Measurements from ENCODE around the gene DRICH1. TPM values are rescaled to one million over a fixed set of nuclear protein-coding genes. Genes with fewer than 3 reads are reported as not detected.
"Not testable (repeated sequence)": the region's sequence is repeated elsewhere in the genome, so short reads cannot be mapped to it uniquely, and the experiment has no call there.

Gene DRICH1
- total and polyA plus RNA-seq, 2 experiments from 2014 or later = not detected

DNA sequence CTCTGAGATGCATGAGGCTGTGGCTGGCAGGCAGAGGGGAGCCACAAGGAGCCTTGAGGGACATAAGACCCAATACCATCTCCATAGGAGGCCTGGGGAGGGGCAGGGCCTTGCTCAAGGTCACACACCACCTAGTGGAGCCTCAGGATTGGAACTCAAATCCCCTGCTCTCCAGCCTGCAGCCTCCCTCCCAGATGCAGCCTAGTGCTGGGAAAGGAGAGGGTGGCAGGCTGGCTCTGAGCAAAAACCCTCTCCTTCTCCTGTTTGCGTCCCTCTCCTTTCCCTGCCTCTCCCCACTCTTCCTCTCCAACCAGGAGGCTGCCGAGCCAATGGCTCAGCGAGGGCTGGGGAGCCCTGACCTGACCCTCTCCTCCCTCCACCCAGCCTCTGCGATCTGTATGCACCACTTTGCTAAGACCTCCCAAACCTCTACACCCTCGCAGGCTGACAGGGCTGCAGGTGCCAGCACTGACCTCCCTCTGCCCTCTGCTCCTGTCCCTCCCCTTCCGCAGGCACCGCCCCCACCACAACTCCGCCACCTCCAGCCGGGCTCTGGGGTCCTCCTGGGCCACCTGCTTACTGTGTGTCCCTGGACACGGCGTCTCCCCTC is 66.7 kb downstream of the DRICH1 start:
- Histone ChIP-seq H3K9me3 (ENCODE audit: low read depth) (no peaks in the 10 kb centered on the region), H4K20me1 (ENCODE audit: insufficient read depth, poor library complexity, severe bottlenecking) (no peaks in the 10 kb centered on the region), H3K27ac (no peak overlapping the region), H3K4me3 (peak overlapping the region; percentile 62), H2AFZ (peak overlapping the region; percentile 80), H3K79me2 (no peaks in the 10 kb centered on the region), H3K4me1 (ENCODE audit: insufficient read depth) (peaks cover 9% of the 10 kb centered on the region), H3K36me3 (replicated peaks; ENCODE audit: insufficient read depth, low read depth) (no peaks in the 10 kb centered on the region), H3K4me2 (peak overlapping the region; percentile 94), H3K9me2 (replicated peaks; ENCODE audit: insufficient read depth) (no peaks in the 10 kb centered on the region), H3K27me3 (no peaks in the 10 kb centered on the region)
- 20% methylated on average over 11 of the region's 11 CpGs for WGBS (ENCODE audit: low lambda C conversion rate, missing lambda C conversion rate)
- TF ChIP-seq EZH2 (IDR thresholded peaks at IDR 0.05; ENCODE audit: borderline replicate concordance) (no peak), EZH2phosphoT487 (IDR thresholded peaks at IDR 0.05; ENCODE audit: low read depth, severe bottlenecking, unreplicated experiment) (no peak)
- TF ChIP-seq, protein P1, sequence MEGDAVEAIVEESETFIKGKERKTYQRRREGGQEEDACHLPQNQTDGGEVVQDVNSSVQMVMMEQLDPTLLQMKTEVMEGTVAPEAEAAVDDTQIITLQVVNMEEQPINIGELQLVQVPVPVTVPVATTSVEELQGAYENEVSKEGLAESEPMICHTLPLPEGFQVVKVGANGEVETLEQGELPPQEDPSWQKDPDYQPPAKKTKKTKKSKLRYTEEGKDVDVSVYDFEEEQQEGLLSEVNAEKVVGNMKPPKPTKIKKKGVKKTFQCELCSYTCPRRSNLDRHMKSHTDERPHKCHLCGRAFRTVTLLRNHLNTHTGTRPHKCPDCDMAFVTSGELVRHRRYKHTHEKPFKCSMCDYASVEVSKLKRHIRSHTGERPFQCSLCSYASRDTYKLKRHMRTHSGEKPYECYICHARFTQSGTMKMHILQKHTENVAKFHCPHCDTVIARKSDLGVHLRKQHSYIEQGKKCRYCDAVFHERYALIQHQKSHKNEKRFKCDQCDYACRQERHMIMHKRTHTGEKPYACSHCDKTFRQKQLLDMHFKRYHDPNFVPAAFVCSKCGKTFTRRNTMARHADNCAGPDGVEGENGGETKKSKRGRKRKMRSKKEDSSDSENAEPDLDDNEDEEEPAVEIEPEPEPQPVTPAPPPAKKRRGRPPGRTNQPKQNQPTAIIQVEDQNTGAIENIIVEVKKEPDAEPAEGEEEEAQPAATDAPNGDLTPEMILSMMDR (IDR thresholded peaks at IDR 0.05; ENCODE audit: poor library complexity) = no peak
- DNase-seq (ENCODE audit: low spot score) = peak; percentile 26

GRCh38 chr22:23564276-23564675 is 67.8 kb downstream of the DRICH1 start:
- TF ChIP-seq, protein P1 (IDR thresholded peaks at IDR 0.05; ENCODE audit: poor library complexity) = no peak
- TF ChIP-seq EZH2phosphoT487 (IDR thresholded peaks at IDR 0.05; ENCODE audit: low read depth, severe bottlenecking, unreplicated experiment) (no peak), EZH2 (IDR thresholded peaks at IDR 0.05; ENCODE audit: borderline replicate concordance) (no peak)

GRCh38 chr22:23563111-23563510 is 69.0 kb downstream of the DRICH1 start:
- H3K9me2 ChIP-seq (replicated peaks; ENCODE audit: insufficient read depth) = no peaks in the 10 kb centered on the region
- 90% methylated on average over 9 of the region's 9 CpGs for WGBS (ENCODE audit: low lambda C conversion rate, missing lambda C conversion rate)
- no peak overlapping the region for H3K27ac ChIP-seq
- no peaks in the 10 kb centered on the region for H3K79me2 ChIP-seq
- H3K36me3 ChIP-seq (replicated peaks; ENCODE audit: insufficient read depth, low read depth) = no peaks in the 10 kb centered on the region
- no peak for TF ChIP-seq EZH2 (IDR thresholded peaks at IDR 0.05; ENCODE audit: borderline replicate concordance)
- TF ChIP-seq EZH2phosphoT487 (IDR thresholded peaks at IDR 0.05; ENCODE audit: low read depth, severe bottlenecking, unreplicated experiment) = no peak
- no peaks in the 10 kb centered on the region for H3K9me3 ChIP-seq (ENCODE audit: low read depth)
- H4K20me1 ChIP-seq (ENCODE audit: insufficient read depth, poor library complexity, severe bottlenecking) = no peaks in the 10 kb centered on the region
- peaks cover 9% of the 10 kb centered on the region for H3K4me1 ChIP-seq (ENCODE audit: insufficient read depth)
- H3K4me2 ChIP-seq = no peak overlapping the region
- H2AFZ ChIP-seq = no peak overlapping the region
- DNase-seq (ENCODE audit: low spot score) = no peak
- no peaks in the 10 kb centered on the region for H3K27me3 ChIP-seq
- H3K4me3 ChIP-seq = no peak overlapping the region

More at GRCh38 chr22:23564276-23564675, 67.8 kb downstream of the DRICH1 start:
- H2AFZ ChIP-seq = no peak overlapping the region
- DNase-seq (ENCODE audit: low spot score) = no peak
- no peak overlapping the region for H3K4me2 ChIP-seq
- no peaks in the 10 kb centered on the region for H3K27me3 ChIP-seq
- H3K36me3 ChIP-seq (replicated peaks; ENCODE audit: insufficient read depth, low read depth) = no peaks in the 10 kb centered on the region
- WGBS (ENCODE audit: low lambda C conversion rate, missing lambda C conversion rate) = 87% methylated on average over 7 of the region's 7 CpGs
- no peaks in the 10 kb centered on the region for H4K20me1 ChIP-seq (ENCODE audit: insufficient read depth, poor library complexity, severe bottlenecking)
- H3K9me2 ChIP-seq (replicated peaks; ENCODE audit: insufficient read depth) = no peaks in the 10 kb centered on the region
- no peaks in the 10 kb centered on the region for H3K9me3 ChIP-seq (ENCODE audit: low read depth)
- no peak overlapping the region for H3K4me3 ChIP-seq
- peaks cover 9% of the 10 kb centered on the region for H3K4me1 ChIP-seq (ENCODE audit: insufficient read depth)
- H3K79me2 ChIP-seq = no peaks in the 10 kb centered on the region
- no peak overlapping the region for H3K27ac ChIP-seq

GRCh38 chr22:23562186-23562585 is 69.9 kb downstream of the DRICH1 start:
- no peak overlapping the region for H3K4me2 ChIP-seq
- no peaks in the 10 kb centered on the region for H3K79me2 ChIP-seq
- no peak overlapping the region for H3K4me3 ChIP-seq
- no peaks in the 10 kb centered on the region for H3K36me3 ChIP-seq (replicated peaks; ENCODE audit: insufficient read depth, low read depth)
- H3K4me1 ChIP-seq (ENCODE audit: insufficient read depth) = peaks cover 9% of the 10 kb centered on the region
- no peak overlapping the region for H2AFZ ChIP-seq
- no peaks in the 10 kb centered on the region for H3K9me3 ChIP-seq (ENCODE audit: low read depth)
- no peaks in the 10 kb centered on the region for H3K9me2 ChIP-seq (replicated peaks; ENCODE audit: insufficient read depth)
- no peak for DNase-seq (ENCODE audit: low spot score)
- 85% methylated on average over 4 of the region's 4 CpGs for WGBS (ENCODE audit: low lambda C conversion rate, missing lambda C conversion rate)
- H4K20me1 ChIP-seq (ENCODE audit: insufficient read depth, poor library complexity, severe bottlenecking) = no peaks in the 10 kb centered on the region
- no peak overlapping the region for H3K27ac ChIP-seq
- TF ChIP-seq, protein P1 (IDR thresholded peaks at IDR 0.05; ENCODE audit: poor library complexity) = no peak
- TF ChIP-seq EZH2 (IDR thresholded peaks at IDR 0.05; ENCODE audit: borderline replicate concordance) = no peak
- TF ChIP-seq EZH2phosphoT487 (IDR thresholded peaks at IDR 0.05; ENCODE audit: low read depth, severe bottlenecking, unreplicated experiment) = no peak
- H3K27me3 ChIP-seq = no peaks in the 10 kb centered on the region

- not testable (repeated sequence) for H3K4me1 ChIP-seq (ENCODE audit: insufficient read depth); H3K4me3 ChIP-seq; H3K27me3 ChIP-seq; H4K20me1 ChIP-seq (ENCODE audit: insufficient read depth, poor library complexity, severe bottlenecking); H3K79me2 ChIP-seq; H3K36me3 ChIP-seq (replicated peaks; ENCODE audit: insufficient read depth, low read depth); H2AFZ ChIP-seq; DNase-seq (ENCODE audit: low spot score); H3K27ac ChIP-seq; H3K9me2 ChIP-seq (replicated peaks; ENCODE audit: insufficient read depth); H3K9me3 ChIP-seq (ENCODE audit: low read depth); H3K4me2 ChIP-seq
- 96% methylated on average over 4 of the region's 24 CpGs for WGBS (ENCODE audit: low lambda C conversion rate, missing lambda C conversion rate)
Measured at GRCh38 chr22:23561025-23561510, 71.1 kb downstream of the DRICH1 start.

DNA sequence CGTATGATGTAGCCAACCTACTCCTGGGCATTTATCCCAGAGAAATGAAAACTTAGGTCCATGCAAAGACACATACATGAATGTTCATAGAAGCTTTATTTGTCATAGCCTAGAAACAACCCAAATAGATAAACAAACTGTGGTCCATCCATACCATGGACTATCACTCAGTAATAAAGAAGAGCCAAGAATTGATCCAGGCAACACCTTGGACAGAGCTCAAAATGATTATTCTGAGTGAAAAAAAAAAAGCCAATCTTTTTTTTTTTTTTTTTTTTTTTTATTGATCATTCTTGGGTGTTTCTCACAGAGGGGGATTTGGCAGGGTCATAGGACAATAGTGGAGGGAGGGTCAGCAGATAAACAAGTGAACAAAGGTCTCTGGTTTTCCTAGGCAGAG is 71.9 kb downstream of the DRICH1 start:
- not testable (repeated sequence) for H3K4me3 ChIP-seq; H2AFZ ChIP-seq; H3K27me3 ChIP-seq; H3K4me1 ChIP-seq (ENCODE audit: insufficient read depth); H3K27ac ChIP-seq; DNase-seq (ENCODE audit: low spot score); H4K20me1 ChIP-seq (ENCODE audit: insufficient read depth, poor library complexity, severe bottlenecking); H3K79me2 ChIP-seq; H3K9me3 ChIP-seq (ENCODE audit: low read depth); H3K36me3 ChIP-seq (replicated peaks; ENCODE audit: insufficient read depth, low read depth); H3K9me2 ChIP-seq (replicated peaks; ENCODE audit: insufficient read depth); H3K4me2 ChIP-seq
- 81% methylated on average over 1 of the region's 1 CpG for WGBS (ENCODE audit: low lambda C conversion rate, missing lambda C conversion rate)
